ENCODE data around the gene PEAR1. TPM values are rescaled to one million over a fixed set of nuclear protein-coding genes. Genes with fewer than 3 reads are reported as not detected.

Gene PEAR1
- total RNA-seq, 1 experiment from 2014 or later, result 0.39 TPM

GRCh38 chr1:156910309-156910782, 16.8 kb downstream of the PEAR1 start:
- no peaks in the 10 kb centered on the region for H3K79me1 ChIP-seq (ENCODE audit: insufficient read depth, low read depth, low read length, poor library complexity, severe bottlenecking)
- WGBS (ENCODE audit: extremely low coverage, insufficient read length, low lambda C conversion rate), result no CpG with 5 or more reads among the region's 18 CpGs
- no peak overlapping the region for H3K27ac ChIP-seq (ENCODE audit: insufficient read length, low read depth, low read length)
- no peak overlapping the region for H4K8ac ChIP-seq (replicated peaks; ENCODE audit: insufficient read length, low read depth, low read length)
- Mint-ChIP-seq H3K4me3 (peak overlapping the region; percentile 36 to 74), H3K9me3 (no peaks in the 10 kb centered on the region; a peak in 1 of 5 replicates), H3K27me3 (ENCODE audit: low read depth) (peaks cover 32% of the 10 kb centered on the region), H3K4me1 (peaks cover 8 to 24% of the 10 kb centered on the region in 2 experiments), H3K36me3 (ENCODE audit: insufficient read depth in 1 of 3, low read depth in 3 of 3) (no peaks in the 10 kb centered on the region), H3K27ac (no peak overlapping the region)
- H3K14ac ChIP-seq (ENCODE audit: insufficient read depth, low read length), result no peak overlapping the region
- no peaks in the 10 kb centered on the region for H3K23me2 ChIP-seq (ENCODE audit: insufficient read length, low read depth, low read length, poor library complexity, severe bottlenecking)
- no peak overlapping the region for H2BK20ac ChIP-seq (ENCODE audit: low read depth, low read length, poor library complexity, severe bottlenecking)
- H3K9ac ChIP-seq (ENCODE audit: extremely low read depth, insufficient read length, low read length), result no peak overlapping the region
- H3K27me3 ChIP-seq (ENCODE audit: insufficient read depth, low read length), result no peaks in the 10 kb centered on the region
- no peak overlapping the region for H3K56ac ChIP-seq (ENCODE audit: insufficient read length, low read depth, low read length)
- TF ChIP-seq CTCF (conservative IDR thresholded peaks at IDR 0.05), result peak; percentile 97
- no peak overlapping the region for H3K18ac ChIP-seq (ENCODE audit: insufficient read length, low read depth, low read length)
- H3K79me2 ChIP-seq (ENCODE audit: insufficient read depth, low read length), result no peaks in the 10 kb centered on the region
- H2BK5ac ChIP-seq (ENCODE audit: insufficient read length, low read length), result no peak overlapping the region
- H4K5ac ChIP-seq (ENCODE audit: insufficient read length, low read depth, low read length), result no peak overlapping the region
- H3K23ac ChIP-seq (ENCODE audit: insufficient read length, low read depth, low read length), result no peak overlapping the region
- H3K4me2 ChIP-seq (ENCODE audit: insufficient read depth, insufficient read length, low read length), result peak overlapping the region; percentile 58
- no peak overlapping the region for H2BK12ac ChIP-seq (ENCODE audit: insufficient read length, low read depth, low read length)
- H2AK5ac ChIP-seq (ENCODE audit: insufficient read length, low read length), result no peak overlapping the region
- no peaks in the 10 kb centered on the region for H4K20me1 ChIP-seq (ENCODE audit: control insufficient read depth, insufficient read depth, insufficient read length)
- H3K4ac ChIP-seq (ENCODE audit: low read depth, low read length), result no peak overlapping the region
- DNase-seq, result peak; percentile 81
- H4K91ac ChIP-seq (ENCODE audit: insufficient read length, low read depth, low read length), result no peak overlapping the region
- H2AFZ ChIP-seq (ENCODE audit: low read length), result no peak overlapping the region
- no peaks in the 10 kb centered on the region for H3K4me1 ChIP-seq (ENCODE audit: insufficient read depth, low read length)
- H3K9me3 ChIP-seq (ENCODE audit: control insufficient read depth, low read depth, low read length), result no peaks in the 10 kb centered on the region
- no peak overlapping the region for H3T11ph ChIP-seq (ENCODE audit: low read length)
- no peak overlapping the region for H2BK120ac ChIP-seq (ENCODE audit: low read depth, low read length, poor library complexity, severe bottlenecking)
- H2BK15ac ChIP-seq (ENCODE audit: low read depth, low read length), result no peak overlapping the region
